ENCODE measurements around the gene RANBP17. TPM values are rescaled to one million over a fixed set of nuclear protein-coding genes. Genes with fewer than 3 reads are reported as not detected.

RANBP17 gene
- total and polyA plus RNA-seq, 7 experiments from 2014 or later = 3.0 TPM; not detected in 6

GRCh38 chr5:171272996-171273970 is 411.5 kb downstream of the RANBP17 start:
- POLR2A ChIA-PET = no interaction called here
- no peaks in the 10 kb centered on the region for H3K9me3 ChIP-seq (ENCODE audit: control insufficient read depth in 2 of 3, low read length in 3 of 3)
- H3K27ac ChIP-seq (ENCODE audit: low read depth, low read length) = no peak overlapping the region
- intact Hi-C loops (cut with micrococcal nuclease) = loop anchor here in 1 of 2 donors (2.0 kb wide), 1 partner anchor 634 kb away; no protein-coding TSS in a partner anchor
- no peak for ATAC-seq
- no peak overlapping the region for H3K27ac Mint-ChIP-seq
- no peak for DNase-seq
- H3K4me1 Mint-ChIP-seq = no peaks in the 10 kb centered on the region
- H3K27me3 Mint-ChIP-seq = peaks cover 0 to 26% (median 9%) of the 10 kb centered on the region in 5 donors
- H3K4me3 Mint-ChIP-seq = no peak overlapping the region
- H3K36me3 Mint-ChIP-seq = no peaks in the 10 kb centered on the region
- no peak overlapping the region for H3K4me3 ChIP-seq (ENCODE audit: low read length)
- peaks cover 0 to 7% (median 0%) of the 10 kb centered on the region in 11 donors for H3K9me3 Mint-ChIP-seq
- CTCF ChIA-PET = interaction anchor here (0.7 kb wide), 1 partner anchor 820 kb away, joined by 3 read pairs; no protein-coding TSS in a partner anchor
- H3K27me3 ChIP-seq (ENCODE audit: control insufficient read depth in 2 of 2, insufficient read depth in 2 of 2, low read length in 2 of 2) = no peaks in the 10 kb centered on the region
- H3K4me1 ChIP-seq (ENCODE audit: control insufficient read depth in 2 of 2, insufficient read depth in 2 of 2, low read length in 2 of 2) = no peaks in the 10 kb centered on the region
- H3K36me3 ChIP-seq (ENCODE audit: control insufficient read depth in 2 of 3, insufficient read depth in 3 of 3, low read length in 3 of 3) = no peaks in the 10 kb centered on the region

- Mint-ChIP-seq H3K4me1 (no peaks in the 10 kb centered on the region), H3K27me3 (peaks cover 0 to 33% (median 14%) of the 10 kb centered on the region in 5 donors), H3K27ac (no peak overlapping the region), H3K9me3 (peaks cover 0 to 7% (median 0%) of the 10 kb centered on the region in 11 donors), H3K36me3 (no peaks in the 10 kb centered on the region), H3K4me3 (no peak overlapping the region)
- Histone ChIP-seq H3K36me3 (ENCODE audit: control insufficient read depth in 2 of 3, insufficient read depth in 3 of 3, low read length in 3 of 3) (no peaks in the 10 kb centered on the region), H3K27ac (ENCODE audit: low read depth, low read length) (no peak overlapping the region), H3K27me3 (ENCODE audit: control insufficient read depth in 2 of 2, insufficient read depth in 2 of 2, low read length in 2 of 2) (no peaks in the 10 kb centered on the region), H3K4me3 (ENCODE audit: low read length) (no peak overlapping the region), H3K9me3 (ENCODE audit: control insufficient read depth in 2 of 3, low read length in 3 of 3) (no peaks in the 10 kb centered on the region), H3K4me1 (ENCODE audit: control insufficient read depth in 2 of 2, insufficient read depth in 2 of 2, low read length in 2 of 2) (no peaks in the 10 kb centered on the region)
- no peak for DNase-seq
- ATAC-seq = no peak
- CTCF ChIA-PET = no interaction called here
- POLR2A ChIA-PET = no interaction called here
- intact Hi-C loops (cut with micrococcal nuclease) = no loop called here
These were observed 414.2 kb downstream of the RANBP17 start for GRCh38 chr5:171275841-171276544.

- ATAC-seq (no peak), DNase-seq (no peak)
- H3K9me3 Mint-ChIP-seq = no peaks in the 10 kb centered on the region
- Histone ChIP-seq H3K9me3 (ENCODE audit: control insufficient read depth in 2 of 3, low read length in 3 of 3) (no peaks in the 10 kb centered on the region), H3K4me1 (ENCODE audit: control insufficient read depth in 2 of 2, insufficient read depth in 2 of 2, low read length in 2 of 2) (no peaks in the 10 kb centered on the region), H3K27ac (ENCODE audit: low read depth, low read length) (no peak overlapping the region), H3K4me3 (ENCODE audit: low read length) (no peak overlapping the region), H3K27me3 (ENCODE audit: control insufficient read depth in 2 of 2, insufficient read depth in 2 of 2, low read length in 2 of 2) (no peaks in the 10 kb centered on the region), H3K36me3 (ENCODE audit: control insufficient read depth in 2 of 3, insufficient read depth in 3 of 3, low read length in 3 of 3) (no peaks in the 10 kb centered on the region)
- peaks cover 0 to 1% (median 0%) of the 10 kb centered on the region in 7 donors for H3K4me1 Mint-ChIP-seq
- H3K27me3 Mint-ChIP-seq = peaks cover 20 to 39% (median 31%) of the 10 kb centered on the region in 5 donors
- CTCF ChIA-PET = no interaction called here
- POLR2A ChIA-PET = no interaction called here
- no peak overlapping the region for H3K4me3 Mint-ChIP-seq
- H3K27ac Mint-ChIP-seq = no peak overlapping the region
- intact Hi-C loops (cut with micrococcal nuclease) = no loop called here
- H3K36me3 Mint-ChIP-seq = no peaks in the 10 kb centered on the region
These were observed 421.9 kb downstream of the RANBP17 start for GRCh38 chr5:171283753-171284152.

- no peaks in the 10 kb centered on the region for H3K36me3 ChIP-seq (ENCODE audit: control insufficient read depth in 2 of 3, insufficient read depth in 3 of 3, low read length in 3 of 3)
- no peaks in the 10 kb centered on the region for H3K27me3 ChIP-seq (ENCODE audit: control insufficient read depth in 2 of 2, insufficient read depth in 2 of 2, low read length in 2 of 2)
- H3K4me1 ChIP-seq (ENCODE audit: control insufficient read depth in 2 of 2, insufficient read depth in 2 of 2, low read length in 2 of 2) = no peaks in the 10 kb centered on the region
- ATAC-seq (no peak), DNase-seq (no peak)
- H3K36me3 Mint-ChIP-seq = no peaks in the 10 kb centered on the region
- no peaks in the 10 kb centered on the region for H3K9me3 Mint-ChIP-seq
- H3K27me3 Mint-ChIP-seq = peaks cover 14 to 39% (median 31%) of the 10 kb centered on the region in 5 donors
- intact Hi-C loops (cut with micrococcal nuclease) = no loop called here
- H3K4me3 ChIP-seq (ENCODE audit: low read length) = no peak overlapping the region
- no peak overlapping the region for H3K27ac Mint-ChIP-seq
- H3K4me1 Mint-ChIP-seq = peaks cover 0 to 1% (median 0%) of the 10 kb centered on the region in 7 donors
- H3K9me3 ChIP-seq (ENCODE audit: control insufficient read depth in 2 of 3, low read length in 3 of 3) = no peaks in the 10 kb centered on the region
- H3K4me3 Mint-ChIP-seq = no peak overlapping the region
- ChIA-PET POLR2A (no interaction called here), CTCF (no interaction called here)
- no peak overlapping the region for H3K27ac ChIP-seq (ENCODE audit: low read depth, low read length)
These were observed 423.6 kb downstream of the RANBP17 start for GRCh38 chr5:171285465-171285864.

GRCh38 chr5:171288066-171288465 is 426.2 kb downstream of the RANBP17 start:
- ATAC-seq = no peak
- ChIA-PET POLR2A (no interaction called here), CTCF (no interaction called here)
- Mint-ChIP-seq H3K9me3 (no peaks in the 10 kb centered on the region), H3K36me3 (no peaks in the 10 kb centered on the region), H3K4me3 (no peak overlapping the region), H3K27me3 (peaks cover 16 to 29% (median 25%) of the 10 kb centered on the region in 5 donors), H3K4me1 (no peaks in the 10 kb centered on the region), H3K27ac (no peak overlapping the region)
- no peaks in the 10 kb centered on the region for H3K9me3 ChIP-seq (ENCODE audit: control insufficient read depth in 2 of 3, low read length in 3 of 3)
- H3K27ac ChIP-seq (ENCODE audit: low read depth, low read length) = no peak overlapping the region
- H3K4me3 ChIP-seq (ENCODE audit: low read length) = no peak overlapping the region
- H3K4me1 ChIP-seq (ENCODE audit: control insufficient read depth in 2 of 2, insufficient read depth in 2 of 2, low read length in 2 of 2) = no peaks in the 10 kb centered on the region
- H3K36me3 ChIP-seq (ENCODE audit: control insufficient read depth in 2 of 3, insufficient read depth in 3 of 3, low read length in 3 of 3) = no peaks in the 10 kb centered on the region
- intact Hi-C loops (cut with micrococcal nuclease) = no loop called here
- H3K27me3 ChIP-seq (ENCODE audit: control insufficient read depth in 2 of 2, insufficient read depth in 2 of 2, low read length in 2 of 2) = no peaks in the 10 kb centered on the region
- DNase-seq = no peak

GRCh38 chr5:171291371-171291770 is 429.6 kb downstream of the RANBP17 start:
- H3K27me3 Mint-ChIP-seq = peaks cover 4 to 21% (median 16%) of the 10 kb centered on the region in 5 donors
- ChIA-PET CTCF (no interaction called here), POLR2A (no interaction called here)
- H3K4me3 Mint-ChIP-seq = no peak overlapping the region
- no peaks in the 10 kb centered on the region for H3K36me3 Mint-ChIP-seq
- Histone ChIP-seq H3K36me3 (ENCODE audit: control insufficient read depth in 2 of 3, insufficient read depth in 3 of 3, low read length in 3 of 3) (no peaks in the 10 kb centered on the region), H3K9me3 (ENCODE audit: control insufficient read depth in 2 of 3, low read length in 3 of 3) (no peaks in the 10 kb centered on the region), H3K4me3 (ENCODE audit: low read length) (no peak overlapping the region), H3K4me1 (ENCODE audit: control insufficient read depth in 2 of 2, insufficient read depth in 2 of 2, low read length in 2 of 2) (no peaks in the 10 kb centered on the region), H3K27ac (ENCODE audit: low read depth, low read length) (no peak overlapping the region), H3K27me3 (ENCODE audit: control insufficient read depth in 2 of 2, insufficient read depth in 2 of 2, low read length in 2 of 2) (no peaks in the 10 kb centered on the region)
- peaks cover 0 to 1% (median 0%) of the 10 kb centered on the region in 11 donors for H3K9me3 Mint-ChIP-seq
- no peak overlapping the region for H3K27ac Mint-ChIP-seq
- DNase-seq (no peak), ATAC-seq (no peak)
- intact Hi-C loops (cut with micrococcal nuclease) = no loop called here
- H3K4me1 Mint-ChIP-seq = peaks cover 0 to 1% (median 0%) of the 10 kb centered on the region in 7 donors

Data from naive thymus-derived CD4-positive, alpha-beta T cell (primary cell).